ENCODE data around the gene IL17C.

Gene IL17C

GRCh38 chr16:88616736-88617135 is 21.6 kb upstream of the IL17C start:
- no peak for TF ChIP-seq SPI1 (IDR thresholded peaks at IDR 0.05; ENCODE audit: low read depth, low read length)
- no peak for TF ChIP-seq POLR2AphosphoS5 (IDR thresholded peaks at IDR 0.05; ENCODE audit: low read depth, low read length)
- FAIRE-seq: no peak
- no peak for DNase-seq (ENCODE audit: insufficient read length, low spot score)

GRCh38 chr16:88617268-88618031 is 20.9 kb upstream of the IL17C start:
- DNase-seq (ENCODE audit: insufficient read length, low spot score): no peak
- no peak for TF ChIP-seq POU2F2 (IDR thresholded peaks at IDR 0.05; ENCODE audit: low read depth, low read length)
- no peak for TF ChIP-seq POLR2AphosphoS5 (IDR thresholded peaks at IDR 0.05; ENCODE audit: low read depth, low read length)
- no peak for TF ChIP-seq SPI1 (IDR thresholded peaks at IDR 0.05; ENCODE audit: low read depth, low read length)
- no peak for TF ChIP-seq PAX5 (IDR thresholded peaks at IDR 0.05; ENCODE audit: insufficient read depth, low read length, severe bottlenecking)
- no peak for TF ChIP-seq POLR2A (IDR thresholded peaks at IDR 0.05; ENCODE audit: low read depth, low read length)
- TF ChIP-seq TAF1 (IDR thresholded peaks at IDR 0.05; ENCODE audit: low read depth, low read length): no peak
- FAIRE-seq: no peak

- no peak for FAIRE-seq
Measured at GRCh38 chr16:88618182-88618955, 20.0 kb upstream of the IL17C start.

GRCh38 chr16:88618956-88619667 is 19.3 kb upstream of the IL17C start:
- TF ChIP-seq POLR2A (IDR thresholded peaks at IDR 0.05; ENCODE audit: low read depth, low read length): no peak
- TF ChIP-seq TAF1 (IDR thresholded peaks at IDR 0.05; ENCODE audit: low read depth, low read length): no peak
- TF ChIP-seq PAX5 (IDR thresholded peaks at IDR 0.05; ENCODE audit: insufficient read depth, low read length, severe bottlenecking): no peak
- TF ChIP-seq POU2F2 (IDR thresholded peaks at IDR 0.05; ENCODE audit: low read depth, low read length): no peak
- no peak for TF ChIP-seq POLR2AphosphoS5 (IDR thresholded peaks at IDR 0.05; ENCODE audit: low read depth, low read length)
- no peak for TF ChIP-seq SPI1 (IDR thresholded peaks at IDR 0.05; ENCODE audit: low read depth, low read length)
- DNase-seq (ENCODE audit: insufficient read length, low spot score): no peak
- no peak for FAIRE-seq

More at GRCh38 chr16:88618182-88618955, 20.0 kb upstream of the IL17C start:
- no peak for DNase-seq (ENCODE audit: insufficient read length, low spot score)
- TF ChIP-seq SPI1 (IDR thresholded peaks at IDR 0.05; ENCODE audit: low read depth, low read length): no peak
- TF ChIP-seq POU2F2 (IDR thresholded peaks at IDR 0.05; ENCODE audit: low read depth, low read length): no peak

- no peak for FAIRE-seq
- no peak for TF ChIP-seq POU2F2 (IDR thresholded peaks at IDR 0.05; ENCODE audit: low read depth, low read length)
- TF ChIP-seq PAX5 (IDR thresholded peaks at IDR 0.05; ENCODE audit: insufficient read depth, low read length, severe bottlenecking): no peak
- no peak for TF ChIP-seq POLR2AphosphoS5 (IDR thresholded peaks at IDR 0.05; ENCODE audit: low read depth, low read length)
- no peak for TF ChIP-seq POLR2A (IDR thresholded peaks at IDR 0.05; ENCODE audit: low read depth, low read length)
- TF ChIP-seq SPI1 (IDR thresholded peaks at IDR 0.05; ENCODE audit: low read depth, low read length): no peak
- TF ChIP-seq TAF1 (IDR thresholded peaks at IDR 0.05; ENCODE audit: low read depth, low read length): no peak
Measured at GRCh38 chr16:88619859-88620815, 18.2 kb upstream of the IL17C start.

GRCh38 chr16:88622125-88622524 is 16.2 kb upstream of the IL17C start:
- DNase-seq (ENCODE audit: insufficient read length, low spot score): no peak
- no peak for FAIRE-seq
- TF ChIP-seq POU2F2 (IDR thresholded peaks at IDR 0.05; ENCODE audit: low read depth, low read length) (no peak), POLR2AphosphoS5 (IDR thresholded peaks at IDR 0.05; ENCODE audit: low read depth, low read length) (no peak), POLR2A (IDR thresholded peaks at IDR 0.05; ENCODE audit: low read depth, low read length) (no peak), SPI1 (IDR thresholded peaks at IDR 0.05; ENCODE audit: low read depth, low read length) (no peak), TAF1 (IDR thresholded peaks at IDR 0.05; ENCODE audit: low read depth, low read length) (no peak), PAX5 (IDR thresholded peaks at IDR 0.05; ENCODE audit: insufficient read depth, low read length, severe bottlenecking) (no peak)

More at GRCh38 chr16:88619859-88620815, 18.2 kb upstream of the IL17C start:
- DNase-seq (ENCODE audit: insufficient read length, low spot score): no peak

- FAIRE-seq: no peak
- TF ChIP-seq SPI1 (IDR thresholded peaks at IDR 0.05; ENCODE audit: low read depth, low read length): no peak
- TF ChIP-seq PAX5 (IDR thresholded peaks at IDR 0.05; ENCODE audit: insufficient read depth, low read length, severe bottlenecking): no peak
- TF ChIP-seq POLR2A (IDR thresholded peaks at IDR 0.05; ENCODE audit: low read depth, low read length): no peak
- no peak for TF ChIP-seq POU2F2 (IDR thresholded peaks at IDR 0.05; ENCODE audit: low read depth, low read length)
- no peak for TF ChIP-seq POLR2AphosphoS5 (IDR thresholded peaks at IDR 0.05; ENCODE audit: low read depth, low read length)
- no peak for TF ChIP-seq TAF1 (IDR thresholded peaks at IDR 0.05; ENCODE audit: low read depth, low read length)
- DNase-seq (ENCODE audit: insufficient read length, low spot score): no peak
Measured at GRCh38 chr16:88622866-88623265, 15.5 kb upstream of the IL17C start.

GRCh38 chr16:88623858-88624257 is 14.5 kb upstream of the IL17C start:
- FAIRE-seq: no peak
- DNase-seq (ENCODE audit: insufficient read length, low spot score): no peak
- TF ChIP-seq POU2F2 (IDR thresholded peaks at IDR 0.05; ENCODE audit: low read depth, low read length): no peak
- no peak for TF ChIP-seq SPI1 (IDR thresholded peaks at IDR 0.05; ENCODE audit: low read depth, low read length)
- TF ChIP-seq POLR2AphosphoS5 (IDR thresholded peaks at IDR 0.05; ENCODE audit: low read depth, low read length): no peak
- TF ChIP-seq POLR2A (IDR thresholded peaks at IDR 0.05; ENCODE audit: low read depth, low read length): no peak
- no peak for TF ChIP-seq PAX5 (IDR thresholded peaks at IDR 0.05; ENCODE audit: insufficient read depth, low read length, severe bottlenecking)
- TF ChIP-seq TAF1 (IDR thresholded peaks at IDR 0.05; ENCODE audit: low read depth, low read length): no peak
